Measurements from ENCODE around the gene FAM200C.

DNA sequence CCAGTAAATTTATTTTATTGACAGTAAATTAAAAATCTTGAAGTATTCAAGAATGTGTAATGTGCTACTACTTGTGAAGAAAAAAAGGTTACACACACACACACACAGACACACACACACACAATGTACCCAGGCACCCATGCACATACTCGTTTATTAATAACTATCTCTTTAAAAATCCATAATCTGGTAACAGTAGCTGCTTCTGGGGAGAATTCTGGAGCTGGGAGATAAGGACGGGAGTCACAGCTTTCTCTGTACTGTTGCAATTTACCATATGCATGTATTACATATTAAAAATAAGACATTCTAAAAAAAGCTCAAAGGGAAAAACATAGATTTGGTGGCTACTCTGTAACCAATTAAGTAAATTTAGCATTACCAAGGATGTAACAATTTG, 21.5 kb downstream of the FAM200C start:
- TF ChIP-seq, protein P1, sequence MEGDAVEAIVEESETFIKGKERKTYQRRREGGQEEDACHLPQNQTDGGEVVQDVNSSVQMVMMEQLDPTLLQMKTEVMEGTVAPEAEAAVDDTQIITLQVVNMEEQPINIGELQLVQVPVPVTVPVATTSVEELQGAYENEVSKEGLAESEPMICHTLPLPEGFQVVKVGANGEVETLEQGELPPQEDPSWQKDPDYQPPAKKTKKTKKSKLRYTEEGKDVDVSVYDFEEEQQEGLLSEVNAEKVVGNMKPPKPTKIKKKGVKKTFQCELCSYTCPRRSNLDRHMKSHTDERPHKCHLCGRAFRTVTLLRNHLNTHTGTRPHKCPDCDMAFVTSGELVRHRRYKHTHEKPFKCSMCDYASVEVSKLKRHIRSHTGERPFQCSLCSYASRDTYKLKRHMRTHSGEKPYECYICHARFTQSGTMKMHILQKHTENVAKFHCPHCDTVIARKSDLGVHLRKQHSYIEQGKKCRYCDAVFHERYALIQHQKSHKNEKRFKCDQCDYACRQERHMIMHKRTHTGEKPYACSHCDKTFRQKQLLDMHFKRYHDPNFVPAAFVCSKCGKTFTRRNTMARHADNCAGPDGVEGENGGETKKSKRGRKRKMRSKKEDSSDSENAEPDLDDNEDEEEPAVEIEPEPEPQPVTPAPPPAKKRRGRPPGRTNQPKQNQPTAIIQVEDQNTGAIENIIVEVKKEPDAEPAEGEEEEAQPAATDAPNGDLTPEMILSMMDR (IDR thresholded peaks at IDR 0.05) = no peak
- no peak for TF ChIP-seq POLR2A (IDR thresholded peaks at IDR 0.05)

All from vagina (tissue), 2 donors.